ENCODE data around the gene CA14. TPM values are rescaled to one million over a fixed set of nuclear protein-coding genes. Genes with fewer than 3 reads are reported as not detected.
"Not testable (repeated sequence)": the region's sequence is repeated elsewhere in the genome, so short reads cannot be mapped to it uniquely, and the experiment has no call there.

Gene CA14
- total RNA-seq, 4 donors from 2014 or later = 0.54 to 1.5 (median 0.78) TPM

DNA sequence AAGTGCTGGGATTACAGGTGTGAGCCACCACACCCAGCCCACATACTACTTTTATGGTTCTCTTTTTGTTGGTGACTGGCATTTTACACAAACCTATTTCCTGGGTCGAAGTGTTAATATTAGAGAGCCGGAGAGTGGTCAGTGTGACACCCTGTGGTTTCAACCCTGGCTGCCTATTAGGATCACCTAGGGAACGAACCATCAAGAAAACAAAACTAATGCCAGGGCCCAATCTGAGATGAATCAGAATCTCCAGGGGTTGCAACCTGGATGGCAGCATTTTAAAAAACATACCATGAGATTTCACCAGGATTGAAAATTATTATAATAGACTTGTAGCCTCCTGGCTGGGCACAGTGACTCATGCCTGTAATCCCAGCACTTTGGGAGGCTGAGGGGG, 42.1 kb downstream of the CA14 start:
- Histone ChIP-seq H3K4me3 (no peak overlapping the region), H3K9me3 (no peaks in the 10 kb centered on the region), H3K27ac (no peak overlapping the region), H3K36me3 (peaks cover 0 to 87% of the 10 kb centered on the region in 2 donors), H3K27me3 (no peaks in the 10 kb centered on the region), H3K4me1 (peaks cover 0 to 35% (median 4%) of the 10 kb centered on the region in 3 donors)
- WGBS, 2 donors (ENCODE audit: low coverage in 1 of 2) = no CpG with 5 or more reads among the region's 3 CpGs
- TF ChIP-seq CTCF (IDR thresholded peaks at IDR 0.05) = no peak
- TF ChIP-seq POLR2A (IDR thresholded peaks at IDR 0.05) = no peak
- TF ChIP-seq POLR2AphosphoS5 (IDR thresholded peaks at IDR 0.05) = no peak
- TF ChIP-seq EP300 (IDR thresholded peaks at IDR 0.05) = no peak
- ATAC-seq = no peak

GRCh38 chr1:150302338-150302737, 44.8 kb downstream of the CA14 start:
- Histone ChIP-seq H3K27me3 (no peaks in the 10 kb centered on the region), H3K27ac (peak overlapping the region; percentile 73 to 88 (median 81)), H3K4me1 (peaks cover 0 to 22% (median 4%) of the 10 kb centered on the region in 3 donors), H3K36me3 (peaks cover 0 to 88% of the 10 kb centered on the region in 2 donors), H3K9me3 (no peaks in the 10 kb centered on the region), H3K4me3 (no peak overlapping the region)
- 55% methylated on average over 5 to 6 of the region's 6 CpGs for WGBS, 2 donors (ENCODE audit: low coverage in 1 of 2)
- peak; percentile 13 for TF ChIP-seq POLR2AphosphoS5 (IDR thresholded peaks at IDR 0.05)
- peak; percentile 22 for TF ChIP-seq EP300 (IDR thresholded peaks at IDR 0.05)
- no peak for TF ChIP-seq CTCF (IDR thresholded peaks at IDR 0.05)
- TF ChIP-seq POLR2A (IDR thresholded peaks at IDR 0.05) = no peak
- peak; percentile 76 for ATAC-seq

GRCh38 chr1:150302902-150303301, 45.3 kb downstream of the CA14 start:
- TF ChIP-seq CTCF (IDR thresholded peaks at IDR 0.05) (no peak), POLR2A (IDR thresholded peaks at IDR 0.05) (no peak), POLR2AphosphoS5 (IDR thresholded peaks at IDR 0.05) (no peak), EP300 (IDR thresholded peaks at IDR 0.05) (no peak)
- ATAC-seq = no peak
- no peak overlapping the region for H3K4me3 ChIP-seq
- peak overlapping the region; percentile 73 to 88 (median 81) for H3K27ac ChIP-seq
- H3K4me1 ChIP-seq = peaks cover 0 to 22% (median 4%) of the 10 kb centered on the region in 3 donors
- 68% methylated on average over 2 of the region's 2 CpGs; no CpG with 5 or more reads in 1 of the 2 donors for WGBS, 2 donors (ENCODE audit: low coverage in 1 of 2)
- H3K27me3 ChIP-seq = no peaks in the 10 kb centered on the region
- H3K9me3 ChIP-seq = no peaks in the 10 kb centered on the region
- H3K36me3 ChIP-seq = peaks cover 0 to 88% of the 10 kb centered on the region in 2 donors

DNA sequence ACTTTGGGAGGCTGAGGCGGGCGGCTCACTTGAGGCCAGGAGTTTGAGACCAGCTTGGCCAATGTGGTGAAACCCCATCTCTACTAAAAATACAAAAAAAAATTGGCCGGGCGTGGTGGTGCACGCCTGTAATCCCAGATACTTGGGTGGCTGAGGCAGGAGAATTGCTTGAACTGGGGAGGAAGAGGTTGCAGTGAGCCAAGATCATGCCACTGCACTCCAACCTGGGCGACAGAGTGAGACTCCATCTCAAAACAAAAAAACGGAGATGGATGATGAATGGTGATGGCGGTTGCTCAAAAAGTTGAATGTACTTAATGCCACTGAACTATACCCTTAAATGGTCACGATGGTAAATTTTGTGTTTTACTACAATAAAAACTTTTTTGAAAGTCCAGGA, 51.0 kb downstream of the CA14 start:
- not testable (repeated sequence) for H3K4me1 ChIP-seq, H3K4me3 ChIP-seq, ATAC-seq, H3K27ac ChIP-seq, H3K9me3 ChIP-seq, H3K27me3 ChIP-seq
- H3K36me3 ChIP-seq = peaks cover 0 to 63% of the 10 kb centered on the region in 2 donors
- 81 to 82% methylated on average over 4 to 9 of the region's 9 CpGs for WGBS, 2 donors (ENCODE audit: low coverage in 1 of 2)

- no peaks in the 10 kb centered on the region for H3K4me1 ChIP-seq
- peaks cover 0 to 50% of the 10 kb centered on the region in 2 donors for H3K36me3 ChIP-seq
- ATAC-seq = no peak
- H3K9me3 ChIP-seq = no peaks in the 10 kb centered on the region
- TF ChIP-seq EP300 (IDR thresholded peaks at IDR 0.05) (no peak), CTCF (IDR thresholded peaks at IDR 0.05) (no peak), POLR2A (IDR thresholded peaks at IDR 0.05) (no peak), POLR2AphosphoS5 (IDR thresholded peaks at IDR 0.05) (no peak)
- H3K27ac ChIP-seq = no peak overlapping the region
- no peaks in the 10 kb centered on the region for H3K27me3 ChIP-seq
- WGBS, 2 donors (ENCODE audit: low coverage in 1 of 2) = 85 to 100% methylated on average over 1 to 4 of the region's 10 CpGs
- H3K4me3 ChIP-seq = no peak overlapping the region
Measured at GRCh38 chr1:150309758-150310508, 52.4 kb downstream of the CA14 start.
